ENCODE results near the gene ANKRD27.
"Not testable (repeated sequence)": the region's sequence is repeated elsewhere in the genome, so short reads cannot be mapped to it uniquely, and the experiment has no call there.

The ANKRD27 gene

GRCh38 chr19:32687681-32688080, 12.7 kb upstream of the ANKRD27 start:
- DNase-seq = no peak

DNA sequence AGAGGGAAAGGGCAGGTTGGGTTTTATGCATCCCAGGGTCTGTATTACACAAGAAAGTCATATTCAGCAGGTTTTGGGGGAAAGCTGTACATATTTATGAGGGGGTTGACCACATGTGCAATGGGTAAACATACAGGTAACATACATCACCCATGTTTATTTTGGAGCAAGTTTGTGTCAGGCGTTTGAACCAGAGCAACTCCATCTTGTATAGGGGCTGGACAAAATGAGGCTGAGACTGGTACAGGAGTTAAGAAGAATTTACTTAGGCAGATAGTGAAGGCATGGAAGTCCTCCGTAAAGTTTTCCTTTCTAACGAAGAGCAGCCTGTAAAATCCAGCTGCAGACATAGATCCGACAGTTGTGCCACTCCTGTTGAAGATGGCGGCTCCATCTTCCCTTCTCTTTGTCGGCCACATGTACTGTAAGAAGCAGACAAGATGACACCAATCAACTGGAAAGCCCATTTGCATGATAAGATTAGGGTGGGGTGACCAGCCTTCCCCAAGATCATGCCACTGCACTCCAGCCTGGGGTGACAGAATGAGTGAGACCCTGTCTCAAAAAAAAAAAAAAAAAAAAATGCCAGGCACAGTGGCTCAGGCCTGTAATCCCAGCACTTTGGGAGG, 12.0 kb upstream of the ANKRD27 start:
- DNase-seq = no peak

GRCh38 chr19:32682317-32682716, 7.3 kb upstream of the ANKRD27 start:
- no peak for DNase-seq

DNA sequence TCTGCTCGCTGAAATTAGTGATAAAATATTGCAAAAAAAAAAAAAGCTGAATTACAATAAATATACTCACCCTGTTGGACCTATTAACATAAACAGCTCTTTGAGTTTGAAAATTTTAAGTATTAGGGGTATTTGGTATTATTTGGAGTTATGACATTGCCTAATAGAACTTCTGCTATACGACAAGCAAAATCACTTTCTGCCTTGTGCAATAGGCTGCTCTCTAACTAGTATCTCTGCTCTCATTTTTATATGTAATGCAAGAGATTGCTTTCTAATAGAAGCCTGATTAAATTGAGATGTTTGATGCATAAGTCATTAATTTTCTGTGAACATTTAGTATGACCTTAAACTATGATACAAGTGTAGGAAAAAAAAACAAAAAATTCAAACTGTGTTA, 6.0 kb upstream of the ANKRD27 start:
- no peak for DNase-seq

DNA sequence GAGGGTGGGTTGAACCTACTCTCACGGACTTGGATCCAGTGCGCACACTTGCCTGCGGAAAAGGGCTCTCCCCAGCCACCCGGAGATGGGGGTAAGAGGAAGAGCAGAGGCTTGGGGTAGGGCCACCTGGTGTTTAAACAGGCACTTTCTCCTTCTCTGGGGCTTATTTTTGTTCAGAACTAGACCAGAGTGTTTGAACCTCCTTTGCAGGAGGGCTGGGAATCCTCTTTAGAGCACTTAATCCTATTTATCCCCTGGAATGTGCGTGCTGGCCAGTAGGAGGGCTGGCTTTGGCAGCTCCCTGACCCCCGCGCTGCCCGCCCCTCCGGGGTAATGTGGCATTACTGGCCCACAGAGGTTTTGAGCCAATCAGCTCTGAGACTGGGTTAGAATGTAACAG, 2.7 kb upstream of the ANKRD27 start:
- DNase-seq = no peak

DNA sequence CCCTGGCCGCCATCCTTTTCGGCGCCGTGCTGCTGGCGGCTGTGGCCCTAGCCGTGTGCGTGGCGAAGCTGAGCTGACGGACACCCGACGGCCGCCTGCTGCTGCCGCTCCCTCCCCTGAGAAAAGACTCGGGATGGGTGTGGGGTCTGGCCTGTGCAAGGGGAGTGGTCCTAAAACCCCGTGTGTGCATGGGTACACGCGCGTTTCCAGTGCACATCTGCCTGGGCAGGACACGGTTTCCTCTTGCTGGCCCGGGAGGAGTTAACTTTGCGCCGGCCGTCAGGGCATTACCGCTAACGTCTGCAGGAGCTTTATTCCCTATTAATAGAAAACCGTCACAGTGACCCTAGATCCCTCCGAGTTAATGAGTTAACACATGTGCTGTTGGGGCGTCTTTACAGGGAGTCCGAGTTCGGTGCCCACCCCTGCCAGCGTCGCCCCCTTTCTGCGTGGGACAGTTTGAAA, 1.9 kb upstream of the ANKRD27 start:
- no peak for DNase-seq

- DNase-seq = no peak
Observed at GRCh38 chr19:32676186-32676894, 1.4 kb upstream of the ANKRD27 start.

DNA sequence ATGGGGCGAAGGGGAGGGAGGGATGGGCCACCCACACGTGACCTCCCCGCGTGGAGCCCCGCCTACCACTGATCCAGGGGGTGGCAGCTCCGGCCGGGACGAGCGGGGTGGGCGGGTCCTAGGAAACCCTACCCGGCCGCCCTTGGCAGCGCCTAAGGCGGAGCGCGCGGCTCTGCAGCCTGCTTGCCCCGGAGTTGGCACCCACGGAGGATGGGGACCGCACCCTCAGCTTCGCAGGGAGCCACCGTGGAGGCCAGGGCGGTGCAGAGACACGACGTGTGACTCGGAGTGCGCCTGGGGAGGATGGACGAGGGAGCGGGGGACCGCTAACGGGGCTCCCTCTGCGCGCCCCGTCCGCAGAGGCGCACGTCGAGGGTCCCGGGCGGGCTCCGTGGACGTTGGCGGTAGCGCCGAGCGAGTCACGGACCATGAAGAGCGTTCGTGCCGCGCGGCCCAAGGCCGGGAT, 773 bp upstream of the ANKRD27 start, which contains the start of gene RGS9BP:
Gene RGS9BP (plus strand): TSS at position 129 of the 466 bp plus-strand sequence. CDS start 416 bp downstream, outside the sequence.
- DNase-seq = peak; percentile 37

- DNase-seq = no peak
Observed at GRCh38 chr19:32674153-32674930, 638 bp downstream of the ANKRD27 start.

DNA sequence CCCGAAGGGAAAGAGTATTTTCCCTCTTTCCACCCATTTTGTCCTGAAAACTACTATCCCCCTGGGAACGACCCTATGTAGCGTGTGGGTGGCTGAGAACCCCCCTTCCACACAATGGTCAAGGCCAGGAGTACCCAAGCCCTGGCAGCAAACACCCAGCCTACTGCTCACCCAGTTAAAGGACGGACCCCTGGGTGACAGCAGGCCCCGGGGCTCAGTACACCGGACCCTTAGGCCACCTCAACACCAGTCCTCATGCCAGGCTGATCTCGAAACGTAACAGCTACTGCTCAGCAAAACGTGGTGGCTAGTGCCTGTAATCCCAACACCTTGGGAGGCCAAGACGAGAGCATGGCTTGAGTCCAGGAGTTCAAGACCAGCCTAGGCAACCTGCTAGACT, 1.4 kb downstream of the ANKRD27 start:
- DNase-seq = no peak

DNA sequence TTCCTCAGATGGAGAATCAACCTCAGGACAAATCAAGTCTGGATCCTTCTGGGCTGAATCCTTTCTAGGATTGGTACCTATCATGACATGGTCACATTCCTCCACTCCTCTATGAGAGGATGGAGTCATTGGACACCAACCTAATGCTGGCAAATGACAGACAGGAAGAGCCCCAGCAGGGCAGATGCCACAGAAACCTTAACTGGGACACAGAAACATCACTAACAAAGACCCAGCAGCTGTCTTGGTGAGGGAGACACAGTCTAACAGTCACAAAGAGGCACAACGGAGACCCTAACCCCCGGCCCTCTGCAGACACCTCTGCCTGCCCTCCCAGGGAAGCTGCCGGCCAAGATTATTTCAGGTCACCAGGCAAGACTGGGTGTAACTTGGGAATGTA, 2.1 kb downstream of the ANKRD27 start:
- DNase-seq = no peak

DNA sequence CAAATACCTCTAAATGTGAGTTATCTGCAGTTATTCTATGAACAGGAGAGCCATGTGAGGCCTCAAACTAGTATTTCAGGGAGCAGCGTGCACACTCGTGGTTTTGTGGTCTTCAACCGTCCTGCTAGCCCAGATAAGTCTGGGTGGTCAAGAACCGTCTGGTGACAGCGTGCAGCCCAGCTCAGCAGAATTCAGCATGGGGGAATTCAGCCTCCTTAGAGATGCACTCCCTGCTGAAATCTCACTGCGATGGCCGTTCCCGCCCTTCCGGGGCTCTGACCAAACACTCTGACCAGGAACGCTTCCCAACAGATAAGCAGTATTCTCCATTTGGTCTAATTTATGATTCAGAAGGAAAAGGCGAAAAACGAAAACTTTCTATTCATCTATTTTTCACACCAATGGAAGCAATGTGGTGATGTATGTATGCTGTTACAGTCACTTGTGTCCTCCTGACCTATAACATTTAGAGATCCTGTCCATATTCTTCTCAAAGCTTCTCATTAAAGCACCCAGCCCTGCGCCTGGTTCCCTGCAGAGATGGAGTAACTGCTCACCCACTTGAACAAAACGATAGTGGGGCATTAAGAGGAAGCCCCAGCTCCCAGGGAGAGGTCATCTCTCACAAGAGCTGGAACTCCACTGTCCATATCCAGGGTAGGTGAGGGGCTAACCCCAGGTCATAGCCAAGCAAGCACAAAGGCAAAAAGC, 2.9 kb downstream of the ANKRD27 start:
- DNase-seq = no peak

DNA sequence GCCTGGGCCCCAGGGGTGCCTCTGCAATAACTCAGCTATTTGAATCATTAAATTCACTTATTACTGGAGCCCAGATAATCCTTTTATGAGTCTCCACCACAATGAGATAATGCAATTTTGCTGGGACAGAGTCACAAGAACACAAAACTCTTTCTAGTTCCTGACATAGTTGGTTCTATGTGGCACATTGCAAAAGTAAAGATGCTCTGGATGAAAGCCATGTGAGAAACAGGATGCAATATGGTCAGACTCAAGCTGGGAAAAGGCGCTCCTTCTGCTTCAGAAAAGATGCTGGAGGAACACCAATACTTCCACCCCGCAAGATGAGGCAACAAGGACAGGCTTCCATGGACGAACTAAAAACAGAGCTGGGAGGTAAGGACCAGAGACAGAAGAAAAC, 5.7 kb downstream of the ANKRD27 start:
- DNase-seq = no peak

- DNase-seq = no peak
Observed at GRCh38 chr19:32666084-32666483, 8.9 kb downstream of the ANKRD27 start.

DNA sequence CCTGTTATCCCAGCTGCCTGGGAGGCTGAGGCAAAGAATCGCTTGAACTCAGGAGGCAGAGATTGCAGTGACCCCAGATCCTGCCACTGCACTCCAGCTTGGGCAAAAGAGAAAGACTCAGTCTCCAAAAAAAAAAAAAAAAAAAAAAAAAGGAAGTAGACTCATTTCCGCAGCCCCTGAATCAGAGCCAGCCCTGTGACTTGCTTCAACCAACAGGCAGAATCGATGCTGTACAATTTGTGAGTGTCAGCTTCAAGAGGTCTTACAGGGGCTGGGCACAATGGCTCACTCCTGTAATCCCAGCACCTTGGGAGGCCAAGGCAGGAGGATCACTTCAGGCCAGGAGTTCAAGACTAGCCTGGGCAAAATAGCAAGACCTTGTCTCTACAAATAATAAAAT, 12.8 kb downstream of the ANKRD27 start:
- DNase-seq = no peak

- no peak for DNase-seq
Observed at GRCh38 chr19:32661318-32661717, 13.7 kb downstream of the ANKRD27 start.

- no peak for DNase-seq
Observed at GRCh38 chr19:32658527-32658926, 16.5 kb downstream of the ANKRD27 start.

DNA sequence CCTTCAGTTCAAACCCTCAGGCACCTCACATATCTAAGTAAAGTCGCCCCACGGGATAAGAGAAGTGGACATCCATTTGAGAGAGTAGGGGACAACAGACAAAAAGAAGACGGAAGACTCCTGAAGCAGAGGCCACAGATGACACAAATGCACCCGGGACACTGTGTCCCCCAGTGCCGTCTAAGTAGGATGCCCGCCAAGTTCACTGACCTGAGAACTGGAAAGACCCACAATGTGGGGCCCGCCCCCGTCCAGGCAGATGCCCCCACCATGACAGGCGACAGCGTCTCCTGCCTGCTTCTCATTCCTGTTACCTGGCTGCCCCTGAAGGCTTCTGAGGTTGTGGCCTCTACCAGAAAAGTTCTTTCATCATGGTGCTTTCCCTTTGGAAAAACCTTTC, 16.9 kb downstream of the ANKRD27 start:
- DNase-seq = no peak

DNA sequence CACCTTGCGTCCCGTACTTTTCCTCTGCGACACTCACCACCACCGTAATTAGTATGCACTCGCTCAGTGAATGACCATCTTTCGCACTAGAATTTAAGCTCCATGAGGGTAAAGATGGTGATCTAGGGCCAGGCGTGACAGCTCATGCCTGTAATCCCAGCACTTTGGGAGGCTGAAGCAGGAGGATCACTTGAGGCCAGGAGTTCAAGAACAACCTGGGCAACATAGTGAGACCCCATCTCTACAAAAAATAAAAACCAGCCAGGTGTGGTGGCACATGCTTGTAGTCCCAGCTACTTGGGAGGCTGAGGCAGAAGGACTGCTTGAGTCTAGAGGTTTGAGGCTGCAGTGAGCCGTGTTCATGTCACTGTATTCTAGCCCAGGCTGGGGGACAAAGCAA, 18.6 kb downstream of the ANKRD27 start:
- not testable (repeated sequence) for DNase-seq

DNA sequence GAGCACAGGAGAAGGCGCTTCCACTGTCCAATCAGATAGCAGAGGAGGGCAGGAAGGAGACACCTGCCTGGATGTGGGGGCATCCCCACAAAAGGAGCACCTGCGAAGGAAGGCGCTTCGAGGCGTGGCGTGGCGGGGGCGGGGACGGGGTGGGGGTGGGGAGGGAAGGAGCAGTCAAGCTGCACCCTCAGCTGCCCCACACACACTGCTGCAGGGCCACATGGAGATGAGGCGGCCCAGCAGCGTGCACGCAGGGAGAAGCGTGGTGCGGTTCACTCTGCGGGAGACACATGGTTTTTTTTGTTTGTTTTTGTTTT, 21.4 kb downstream of the ANKRD27 start:
- DNase-seq = no peak

GRCh38 chr19:32652894-32653598, 21.9 kb downstream of the ANKRD27 start:
- DNase-seq = peak; percentile 75

DNA sequence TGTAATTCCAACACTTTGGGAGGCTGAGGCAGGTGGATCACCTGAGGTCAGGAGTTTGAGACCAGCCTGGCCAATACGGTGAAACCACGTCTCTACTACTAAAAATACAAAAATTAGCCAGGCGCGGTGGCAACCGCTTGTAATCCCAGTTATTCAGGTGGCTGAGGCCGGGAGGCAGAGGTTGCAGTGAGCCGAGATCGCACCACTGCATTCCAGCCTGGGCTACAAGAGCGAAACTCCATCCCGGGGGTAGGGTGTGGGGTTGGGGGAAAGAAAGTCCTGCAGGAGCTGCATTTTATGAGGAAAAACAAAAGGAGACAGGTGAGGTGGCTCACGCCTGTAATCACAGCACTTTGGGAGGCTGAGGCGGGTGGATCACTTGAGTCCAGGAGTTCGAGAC, 22.6 kb downstream of the ANKRD27 start:
- DNase-seq = not testable (repeated sequence)

GRCh38 chr19:32651729-32652140, 23.2 kb downstream of the ANKRD27 start:
- DNase-seq = no peak
